PC-9 (cell line): ENCODE data around the gene BICC1. TPM values are rescaled to one million over a fixed set of nuclear protein-coding genes. Genes with fewer than 3 reads are reported as not detected.

Source experiments
- BruUV-seq: library from RNA; stranded (reverse); fragments of 400-500 nt; replicated peaks from 2 replicates; lab custom pipeline; 2021; lab: Mats Ljungman, UMichigan
- CTCF ChIA-PET: fragments of 300-600 bp; sonication (Branson Sonifier 250); formaldehyde crosslinking; loops from one replicate; lab custom pipeline; 2022; ENCODE audit warnings: antibody characterized with exemption; lab: Charles Lee
- POLR2A ChIA-PET: fragments of 300-600 bp; sonication (Branson Sonifier 250); formaldehyde crosslinking; loops from one replicate; lab custom pipeline; 2022; ENCODE audit warnings: antibody characterized with exemption; ENCODE audit not compliant: unreplicated experiment; lab: Charles Lee
- DNase-seq, 2 experiments: peaks; one replicate each; pipeline versions ENCODE4 v3.0.0 to v3.0.0-alpha.2; 2015 to 2022; ENCODE audit warnings: mixed read lengths in 1 of 2
- H2AFZ ChIP-seq: fragments of 200-600 bp; sonication (generic); 2 replicates; pipeline ENCODE4 v1.8.1; 2017; ENCODE audit warnings: antibody characterized with exemption
- H3F3A ChIP-seq: fragments of 200-600 bp; sonication (generic); 2 replicates; pipeline ENCODE4 v1.8.1; 2017; ENCODE audit warnings: antibody characterized with exemption, mild to moderate bottlenecking, low read depth; ENCODE audit not compliant: insufficient read depth
- H3K27ac ChIP-seq: fragments of 200-600 bp; sonication (generic); 2 replicates; pipeline ENCODE4 v1.6.1; 2016; ENCODE audit warnings: mixed run types
- H3K27me3 ChIP-seq: fragments of 200-600 bp; sonication (generic); 2 replicates; pipeline ENCODE4 v1.6.1; 2016; ENCODE audit warnings: low read depth, mixed run types; ENCODE audit not compliant: insufficient read depth
- H3K36me3 ChIP-seq: fragments of 200-600 bp; sonication (generic); 2 replicates; pipeline ENCODE4 v1.6.1; 2016; ENCODE audit warnings: low read depth, mixed run types
- H3K4me1 ChIP-seq: fragments of 200-600 bp; sonication (generic); replicated peaks from 2 replicates; pipeline ENCODE4 v1.6.1; 2016; ENCODE audit warnings: mixed run types; ENCODE audit not compliant: insufficient read depth
- H3K4me2 ChIP-seq: fragments of 200-600 bp; sonication (generic); 2 replicates; pipeline ENCODE4 v1.6.1; 2017; ENCODE audit warnings: mixed run types
- H3K4me3 ChIP-seq: fragments of 200-600 bp; sonication (generic); 2 replicates; pipeline ENCODE4 v1.6.1; 2016; ENCODE audit warnings: mixed run types
- H3K79me2 ChIP-seq: fragments of 200-600 bp; sonication (generic); 2 replicates; pipeline ENCODE4 v1.6.1; 2017; ENCODE audit warnings: low read depth, mixed run types
- H3K9me2 ChIP-seq: fragments of 200-600 bp; sonication (generic); 2 replicates; pipeline ENCODE4 v1.8.1; 2017; ENCODE audit warnings: mild to moderate bottlenecking; ENCODE audit not compliant: insufficient read depth
- H3K9me3 ChIP-seq: fragments of 200-600 bp; sonication (generic); 2 replicates; pipeline ENCODE4 v1.8.1; 2016; ENCODE audit warnings: low read depth; ENCODE audit not compliant: insufficient read depth
- H4K20me1 ChIP-seq: fragments of 200-600 bp; sonication (generic); 2 replicates; pipeline ENCODE4 v1.8.1; 2017; ENCODE audit not compliant: insufficient read depth
- CTCF ChIP-seq: fragments of 200-600 bp; sonication (generic); conservative IDR thresholded peaks from 2 replicates; pipeline ENCODE4 v1.6.1; 2017; ENCODE audit warnings: mixed run types, antibody characterized with exemption, mild to moderate bottlenecking, moderate library complexity
- EZH2 ChIP-seq: fragments of 200-600 bp; sonication (generic); IDR thresholded peaks from 2 replicates; pipeline ENCODE4 v1.8.0; 2017; ENCODE audit warnings: antibody characterized with exemption, low read depth
- intact Hi-C: fragments of 100-400 bp; cut with micrococcal nuclease; formaldehyde crosslinking; loops from one replicate; pipeline ENCODE4 v1.10.0; 2022; ENCODE audit not compliant: unreplicated experiment
- total RNA-seq: library from RNA; stranded (reverse); gene quantifications from 2 replicates; pipeline ENCODE4 v1.2.3, GENCODE V29; 2021

Gene BICC1
- total RNA-seq, 1 experiment from 2014 or later, result not detected

GRCh38 chr10:58735087-58735486 lies 222.4 kb downstream of the BICC1 start:
- no peak for DNase-seq

GRCh38 chr10:58740620-58741369 lies 228.1 kb downstream of the BICC1 start:
- no peak for TF ChIP-seq EZH2
- no peak for TF ChIP-seq CTCF
- Histone ChIP-seq H3K4me1 (no peaks in the 10 kb centered on the region), H3K36me3 (no peaks in the 10 kb centered on the region), H3K27ac (no peak overlapping the region), H3K79me2 (no peaks in the 10 kb centered on the region), H3K9me2 (0 out of 2 replicates have a peak, but pooled peaks cover 14% of the 10 kb centered on the region), H4K20me1 (no peaks in the 10 kb centered on the region), H3F3A (no peaks in the 10 kb centered on the region), H3K9me3 (no peaks in the 10 kb centered on the region), H3K4me2 (no peak overlapping the region), H3K27me3 (no peaks in the 10 kb centered on the region), H2AFZ (no peak overlapping the region), H3K4me3 (no peak overlapping the region)
- no peak for DNase-seq
- no TSS peak for BruUV-seq
- CTCF ChIA-PET, result no interaction called here
- POLR2A ChIA-PET, result no interaction called here
- intact Hi-C loops, result no loop called here

More at GRCh38 chr10:58735087-58735486, 222.4 kb downstream of the BICC1 start:
- TF ChIP-seq EZH2 (no peak), CTCF (no peak)
- Histone ChIP-seq H3K4me2 (no peak overlapping the region), H4K20me1 (no peaks in the 10 kb centered on the region), H3K9me3 (no peaks in the 10 kb centered on the region; the same call in 1 of the 2 replicates), H3K27ac (no peak overlapping the region), H2AFZ (no peak overlapping the region), H3F3A (no peaks in the 10 kb centered on the region), H3K4me3 (no peak overlapping the region), H3K27me3 (0 out of 2 replicates have a peak, but pooled peaks cover 4% of the 10 kb centered on the region), H3K9me2 (0 out of 2 replicates have a peak, but pooled peaks cover 7% of the 10 kb centered on the region), H3K4me1 (no peaks in the 10 kb centered on the region), H3K36me3 (no peaks in the 10 kb centered on the region), H3K79me2 (no peaks in the 10 kb centered on the region)
- intact Hi-C loops, result no loop called here
- ChIA-PET POLR2A (no interaction called here), CTCF (no interaction called here)
- BruUV-seq, result no TSS peak

GRCh38 chr10:58741673-58742072 lies 229.0 kb downstream of the BICC1 start:
- Histone ChIP-seq H3K27ac (no peak overlapping the region), H3K36me3 (no peaks in the 10 kb centered on the region), H4K20me1 (no peaks in the 10 kb centered on the region), H3K9me2 (0 out of 2 replicates have a peak, but pooled peaks cover 7% of the 10 kb centered on the region), H2AFZ (no peak overlapping the region; the same call in 1 of the 2 replicates), H3F3A (no peaks in the 10 kb centered on the region), H3K4me2 (no peak overlapping the region), H3K4me1 (no peaks in the 10 kb centered on the region), H3K9me3 (no peaks in the 10 kb centered on the region), H3K79me2 (no peaks in the 10 kb centered on the region), H3K4me3 (no peak overlapping the region), H3K27me3 (no peaks in the 10 kb centered on the region)
- TF ChIP-seq EZH2 (no peak), CTCF (no peak)
- intact Hi-C loops, result no loop called here
- no peak for DNase-seq
- POLR2A ChIA-PET, result no interaction called here
- CTCF ChIA-PET, result no interaction called here
- no TSS peak for BruUV-seq
